ENCODE results near the gene ANKRD49. TPM values are rescaled to one million over a fixed set of nuclear protein-coding genes. Genes with fewer than 3 reads are reported as not detected.
A peak's percentile ranks its signal among the peaks of the same experiment; 100 is the strongest.

ANKRD49 gene
- total RNA-seq (10 to 100 TPM; 12.9 to 15.3 (median 15.0) TPM), polyA plus RNA-seq (10 to 100 TPM; 22.3 to 23.0 TPM)
- long read RNA-seq, donor 1, transcript ANKRD49-210 (3 exons, 2,268 nt): major isoform, 23 of 26 reads
- long read RNA-seq, donor 1, partial matches to known transcripts: 0 of 26 reads
- long read RNA-seq, donor 1, other reads (novel, unspliced or antisense): 1 of 26 reads
- long read RNA-seq, donor 2, transcript ANKRD49-208 (2 exons, 3,002 nt): major isoform, 5 of 8 reads
- long read RNA-seq, donor 2, partial matches to known transcripts: 0 of 8 reads
- long read RNA-seq, donor 2, other reads (novel, unspliced or antisense): 0 of 8 reads
- long read RNA-seq, donor 3, transcript ANKRD49-210 (3 exons, 2,268 nt): major isoform, 8 of 20 reads
- long read RNA-seq, donor 3, partial matches to known transcripts: 0 of 20 reads
- long read RNA-seq, donor 3, other reads (novel, unspliced or antisense): 10 of 20 reads

- intact Hi-C loops (cut with DNase I): loop anchor here in 2 of 4 donors (10.0 kb wide), 2 partner anchors 369 to 599 kb away; partner anchors contain the start of gene PANX1 (in 1 of the 2)
- TF ChIP-seq POLR2A (IDR thresholded peaks at IDR 0.05): peak; percentile 63
- TF ChIP-seq, protein P1, sequence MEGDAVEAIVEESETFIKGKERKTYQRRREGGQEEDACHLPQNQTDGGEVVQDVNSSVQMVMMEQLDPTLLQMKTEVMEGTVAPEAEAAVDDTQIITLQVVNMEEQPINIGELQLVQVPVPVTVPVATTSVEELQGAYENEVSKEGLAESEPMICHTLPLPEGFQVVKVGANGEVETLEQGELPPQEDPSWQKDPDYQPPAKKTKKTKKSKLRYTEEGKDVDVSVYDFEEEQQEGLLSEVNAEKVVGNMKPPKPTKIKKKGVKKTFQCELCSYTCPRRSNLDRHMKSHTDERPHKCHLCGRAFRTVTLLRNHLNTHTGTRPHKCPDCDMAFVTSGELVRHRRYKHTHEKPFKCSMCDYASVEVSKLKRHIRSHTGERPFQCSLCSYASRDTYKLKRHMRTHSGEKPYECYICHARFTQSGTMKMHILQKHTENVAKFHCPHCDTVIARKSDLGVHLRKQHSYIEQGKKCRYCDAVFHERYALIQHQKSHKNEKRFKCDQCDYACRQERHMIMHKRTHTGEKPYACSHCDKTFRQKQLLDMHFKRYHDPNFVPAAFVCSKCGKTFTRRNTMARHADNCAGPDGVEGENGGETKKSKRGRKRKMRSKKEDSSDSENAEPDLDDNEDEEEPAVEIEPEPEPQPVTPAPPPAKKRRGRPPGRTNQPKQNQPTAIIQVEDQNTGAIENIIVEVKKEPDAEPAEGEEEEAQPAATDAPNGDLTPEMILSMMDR (IDR thresholded peaks at IDR 0.05): no peak
- no peak for TF ChIP-seq EP300 (IDR thresholded peaks at IDR 0.05)
- Histone ChIP-seq H3K27me3 (no peaks in the 10 kb centered on the region), H3K9me3 (no peaks in the 10 kb centered on the region), H3K27ac (peak within 1 kb of the TSS; percentile 22 to 76), H3K4me3 (peak within 1 kb of the TSS; percentile 92), H3K36me3 (no peaks in the 10 kb centered on the region), H3K4me1 (ENCODE audit: insufficient read depth) (peaks cover 1% of the 10 kb centered on the region)
- DNase-seq: peak; percentile 94 to 98 (median 97)
- WGBS, 3 donors: 0 to 1% (median 0%) methylated on average over 53 to 55 of the region's 55 CpGs
Observed at GRCh38 chr11:94493281-94494125, at the start of gene ANKRD49, which contains the start of gene MRE11. Gene ANKRD49 (plus strand): TSS chr11:94493984. CDS start chr11:94496694, 2,710 bp downstream. Gene MRE11 (minus strand): TSS chr11:94493844. CDS start chr11:94492801, 1,043 bp downstream.

- intact Hi-C loops (cut with DNase I): no loop called here
- 85 to 96% (median 93%) methylated on average over 1 of the region's 1 CpG for WGBS, 3 donors
- Histone ChIP-seq H3K9me3 (no peaks in the 10 kb centered on the region), H3K4me3 (no peak overlapping the region), H3K4me1 (ENCODE audit: insufficient read depth) (no peaks in the 10 kb centered on the region), H3K27ac (no peak overlapping the region), H3K36me3 (no peaks in the 10 kb centered on the region), H3K27me3 (no peaks in the 10 kb centered on the region)
- DNase-seq: no peak
- TF ChIP-seq POLR2A (IDR thresholded peaks at IDR 0.05) (no peak), EP300 (IDR thresholded peaks at IDR 0.05) (no peak)
- TF ChIP-seq, protein P1 (IDR thresholded peaks at IDR 0.05): no peak
Observed at GRCh38 chr11:94445641-94446040, 48.1 kb upstream of the ANKRD49 start.

GRCh38 chr11:94447149-94447548 is 46.6 kb upstream of the ANKRD49 start:
- WGBS, 3 donors: 87 to 89% (median 87%) methylated on average over 4 of the region's 4 CpGs
- intact Hi-C loops (cut with DNase I): no loop called here
- H3K27me3 ChIP-seq: no peaks in the 10 kb centered on the region
- H3K36me3 ChIP-seq: no peaks in the 10 kb centered on the region
- no peaks in the 10 kb centered on the region for H3K4me1 ChIP-seq (ENCODE audit: insufficient read depth)
- no peaks in the 10 kb centered on the region for H3K9me3 ChIP-seq
- no peak overlapping the region for H3K27ac ChIP-seq
- TF ChIP-seq, protein P1 (IDR thresholded peaks at IDR 0.05): no peak
- DNase-seq: no peak
- H3K4me3 ChIP-seq: no peak overlapping the region

DNA sequence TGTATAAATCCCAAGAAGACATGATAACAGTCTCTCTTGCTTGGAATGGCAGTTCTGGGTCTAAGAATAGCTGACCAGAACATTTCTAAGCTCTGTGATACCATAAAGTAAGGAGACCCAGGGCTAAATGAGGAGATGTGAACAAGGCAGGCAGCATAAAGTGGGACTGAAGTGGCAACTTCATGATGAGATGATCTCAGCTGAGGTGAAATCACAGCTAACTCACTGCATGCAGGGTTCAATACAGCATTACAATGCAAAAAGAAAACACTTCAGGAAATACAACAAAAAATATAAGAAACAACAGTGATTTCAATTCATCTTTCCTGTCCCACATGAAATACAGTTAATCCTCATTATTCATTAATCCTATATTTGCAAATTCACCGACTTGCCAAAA is 44.8 kb upstream of the ANKRD49 start:
- Histone ChIP-seq H3K4me3 (no peak overlapping the region), H3K36me3 (no peaks in the 10 kb centered on the region), H3K9me3 (no peaks in the 10 kb centered on the region), H3K4me1 (ENCODE audit: insufficient read depth) (no peaks in the 10 kb centered on the region), H3K27ac (no peak overlapping the region), H3K27me3 (no peaks in the 10 kb centered on the region)
- intact Hi-C loops (cut with DNase I): no loop called here
- 71 to 91% (median 78%) methylated on average over 1 of the region's 1 CpG for WGBS, 3 donors
- TF ChIP-seq POLR2A (IDR thresholded peaks at IDR 0.05): no peak
- TF ChIP-seq, protein P1 (IDR thresholded peaks at IDR 0.05): no peak
- no peak for TF ChIP-seq EP300 (IDR thresholded peaks at IDR 0.05)
- no peak for DNase-seq
